GM12892 (cell line): ENCODE measurements around the gene SMAD1.

ENCODE experiments used
- POLR2A ChIP-seq: IDR thresholded peaks from 2 replicates; pipeline ENCODE4 v1.6.1; 2011; ENCODE audit warnings: low read depth, low read length, control low read depth
- POLR2AphosphoS5 ChIP-seq: IDR thresholded peaks from 2 replicates; pipeline ENCODE4 v1.6.1; 2011; ENCODE audit warnings: low read depth, low read length, control low read depth
- TAF1 ChIP-seq: IDR thresholded peaks from 2 replicates; pipeline ENCODE4 v1.6.1; 2011; ENCODE audit warnings: low read depth, mild to moderate bottlenecking, control low read depth, low read length, borderline replicate concordance

DNA sequence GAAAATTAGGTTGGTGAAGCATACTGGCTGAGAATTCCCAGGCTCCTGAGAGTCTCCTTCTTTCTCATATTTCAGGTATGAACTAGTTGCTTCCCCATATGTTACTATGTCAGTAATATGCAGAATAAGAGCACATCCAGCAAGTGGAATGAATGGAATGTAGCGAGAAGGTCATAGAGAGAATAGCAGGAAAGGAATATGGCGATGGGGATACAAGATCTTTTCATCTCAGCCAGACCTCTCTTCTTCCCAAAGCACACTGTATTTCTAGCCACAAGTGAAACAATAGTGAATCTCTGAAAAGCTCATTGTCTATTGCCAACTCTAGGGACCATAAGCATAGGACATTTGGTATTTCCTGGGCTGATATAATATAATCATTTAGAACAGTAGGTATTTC is 82.9 kb downstream of the SMAD1 start:
- TF ChIP-seq POLR2AphosphoS5 = no peak
- no peak for TF ChIP-seq POLR2A
- no peak for TF ChIP-seq TAF1
